G401 (cell line): ENCODE results near the gene CARMIL1. TPM values are rescaled to one million over a fixed set of nuclear protein-coding genes. Genes with fewer than 3 reads are reported as not detected.

Source experiments
- DNase-seq: peaks from one replicate; pipeline ENCODE4 v3.0.0-alpha.2; 2015; ENCODE audit warnings: low spot score
- in situ Hi-C: cut with HindIII; loops from 2 replicates; pipeline ENCODE4 v1.10.0; 2016; ENCODE audit warnings: low sequenced_read_pairs, mixed read lengths
- total RNA-seq: library from RNA; depleted of rRNA; stranded (reverse); fragments of >200 nt; shearing (Covaris generic); gene quantifications from 2 replicates; pipeline ENCODE4 v1.2.3, GENCODE V29; 2014

CARMIL1 gene
- total RNA-seq, 1 experiment from 2014 or later = 0.20 TPM

DNA sequence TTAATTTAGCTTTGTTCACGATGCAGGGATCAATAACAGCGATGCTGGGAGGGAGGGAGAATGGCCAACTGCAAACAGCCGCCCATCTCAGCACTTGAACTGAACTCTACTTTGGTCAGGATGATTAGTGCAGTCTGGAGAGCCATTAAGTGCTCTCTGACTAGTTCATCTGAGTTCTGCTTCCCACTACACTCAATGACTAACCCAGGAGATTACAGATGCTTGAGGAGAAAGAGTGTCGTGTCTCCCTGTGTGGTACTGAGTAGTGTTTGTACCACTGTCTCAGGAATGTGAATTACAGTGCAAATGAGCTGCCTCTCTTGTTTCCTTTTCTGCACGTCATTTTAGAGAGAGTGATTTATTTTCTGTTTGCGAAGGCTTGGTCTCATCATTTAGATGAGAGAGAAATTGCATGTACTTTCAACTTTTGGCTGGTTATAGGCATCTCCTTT, 23.5 kb downstream of the CARMIL1 start:
- DNase-seq = no peak
- in situ Hi-C loops = no loop called here

DNA sequence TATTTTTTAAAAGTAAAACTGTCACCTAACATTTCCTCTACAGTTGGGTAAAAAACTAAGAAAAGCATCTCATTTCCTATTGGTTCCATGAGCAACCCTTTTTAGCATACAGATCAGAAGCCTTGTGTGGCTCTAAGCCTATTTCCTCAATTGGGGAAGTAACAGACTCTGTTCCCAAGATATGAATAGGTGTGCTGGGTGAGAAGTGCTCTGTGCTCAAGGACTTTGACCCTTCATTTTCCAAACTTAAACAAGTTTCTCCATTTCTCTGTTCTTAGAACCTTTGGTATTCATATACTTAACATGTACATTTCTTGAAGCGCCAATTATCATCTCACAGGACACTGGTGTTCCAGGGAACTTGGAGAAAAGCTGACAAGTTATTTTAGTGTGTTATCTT, 24.1 kb downstream of the CARMIL1 start:
- in situ Hi-C loops = no loop called here
- DNase-seq = no peak

DNA sequence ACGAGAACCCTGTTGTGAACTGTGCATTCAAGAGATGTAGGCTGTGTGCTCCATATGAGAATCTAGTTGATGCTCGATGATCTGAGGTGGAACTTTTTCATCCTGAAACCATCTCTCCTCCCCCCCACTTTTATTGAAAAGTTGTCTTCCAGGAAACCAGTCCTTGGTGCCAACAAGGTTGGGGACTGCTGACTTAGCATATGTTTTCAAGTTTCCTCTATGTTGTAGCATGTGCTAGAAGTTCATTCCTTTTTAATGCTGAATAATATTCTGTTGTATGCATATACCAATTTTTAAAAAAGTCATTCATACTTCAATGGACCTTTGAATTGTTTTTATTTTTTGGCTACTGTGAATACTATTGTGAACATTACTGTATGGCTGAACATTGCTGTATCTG, 27.2 kb downstream of the CARMIL1 start:
- in situ Hi-C loops = no loop called here
- DNase-seq = no peak

DNA sequence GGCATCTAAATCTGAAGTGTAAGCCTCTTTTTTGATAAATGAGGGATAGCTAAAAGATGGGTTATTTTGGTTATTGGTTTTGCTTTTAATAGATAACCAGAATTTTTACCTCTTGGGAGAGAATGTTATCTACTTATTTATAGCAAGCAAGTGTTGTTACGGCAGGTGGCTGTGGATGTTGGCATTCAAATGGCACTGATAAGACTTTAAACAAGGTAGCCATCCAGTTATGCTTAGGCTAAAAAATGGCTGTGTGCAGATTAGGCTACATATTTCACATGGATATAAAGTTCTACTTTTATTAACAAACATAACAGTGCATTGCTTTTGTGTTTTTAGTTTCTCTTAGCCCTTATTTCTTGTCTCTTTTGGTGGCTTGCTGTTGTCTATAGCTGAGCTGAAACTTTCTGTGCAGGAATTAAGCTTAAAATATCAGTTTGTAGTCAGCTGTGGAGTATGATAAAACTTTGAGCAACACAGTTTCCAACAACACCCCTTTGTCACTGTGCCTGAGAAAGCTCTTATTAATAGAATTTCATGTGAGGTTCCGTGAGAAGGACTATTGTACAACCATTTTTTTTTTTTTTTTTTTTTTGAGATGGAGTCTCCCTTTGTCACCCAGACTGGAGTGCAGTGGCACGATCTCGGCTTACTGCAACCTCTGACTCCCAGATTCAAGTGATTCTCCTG, 28.8 kb downstream of the CARMIL1 start:
- in situ Hi-C loops = no loop called here
- no peak for DNase-seq

DNA sequence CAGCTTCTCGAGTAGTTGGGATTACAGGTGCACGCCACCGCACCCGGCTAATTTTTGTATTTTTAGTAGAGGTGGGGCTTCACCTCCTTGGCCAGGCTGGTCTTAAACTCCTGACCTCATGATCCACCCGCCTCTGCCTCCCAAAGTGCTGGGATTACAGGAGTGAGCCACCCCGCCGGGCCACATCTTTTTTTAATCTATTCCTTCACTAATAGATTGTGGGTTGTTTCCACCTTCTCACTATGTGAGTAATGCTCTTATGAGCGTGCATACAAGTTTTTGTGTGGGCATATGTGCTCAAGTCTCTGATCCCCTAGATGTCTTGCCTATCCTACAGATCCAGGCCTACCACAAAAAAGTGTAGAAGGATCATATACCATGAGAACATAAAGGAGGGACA, 30.7 kb downstream of the CARMIL1 start:
- in situ Hi-C loops = no loop called here
- no peak for DNase-seq

DNA sequence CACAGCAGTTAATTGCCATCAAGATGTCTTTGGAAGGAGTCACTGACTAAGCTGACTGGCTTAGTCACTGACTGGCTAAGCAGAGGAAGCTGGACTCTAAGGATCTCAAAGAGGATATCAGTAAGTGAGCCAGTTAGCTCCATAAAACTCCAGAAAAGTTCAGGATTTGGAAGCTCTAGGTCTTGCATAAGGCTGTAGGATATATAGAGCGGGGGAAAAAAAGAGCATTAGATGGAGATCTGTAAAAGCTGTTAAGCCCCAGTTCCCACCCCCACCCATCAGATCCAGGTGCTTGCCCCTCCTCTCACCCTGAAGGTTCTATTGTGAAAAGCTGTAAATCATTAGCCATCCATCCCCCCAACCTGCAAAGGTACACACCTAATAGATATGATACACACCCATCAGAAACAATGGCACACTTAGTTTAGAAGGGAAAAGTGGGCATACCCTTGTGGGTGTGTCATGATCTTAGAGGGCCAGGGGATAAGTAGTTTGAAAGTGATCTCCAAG, 32.2 kb downstream of the CARMIL1 start:
- in situ Hi-C loops = no loop called here
- DNase-seq = no peak

DNA sequence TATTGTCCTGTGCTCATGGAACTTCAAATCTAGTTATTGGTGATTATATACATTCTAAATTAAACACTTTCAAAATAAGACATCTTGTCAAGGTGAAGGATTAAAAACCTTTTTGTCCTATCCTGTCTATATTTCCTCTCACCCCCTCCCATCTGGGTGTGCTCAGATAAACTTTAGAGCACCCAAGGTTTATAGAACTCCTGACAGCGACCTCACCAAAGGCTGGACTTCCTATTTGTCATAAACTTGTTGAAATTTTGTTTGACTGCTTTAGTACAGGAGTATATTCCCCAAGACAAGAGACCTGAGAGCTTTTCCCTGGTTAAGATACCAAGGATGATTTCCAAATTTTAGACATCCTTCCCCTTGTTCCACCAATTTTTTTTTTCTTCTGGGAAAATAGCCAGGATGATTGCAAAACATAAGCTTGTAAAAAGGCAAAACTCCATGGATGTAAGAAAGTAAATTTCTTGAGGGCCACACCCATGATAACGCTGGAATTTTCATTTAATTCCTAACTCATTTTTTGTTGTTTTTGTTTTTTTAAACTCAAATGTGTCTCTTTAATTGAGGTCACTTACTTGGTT, 33.0 kb downstream of the CARMIL1 start:
- in situ Hi-C loops = no loop called here
- no peak for DNase-seq

DNA sequence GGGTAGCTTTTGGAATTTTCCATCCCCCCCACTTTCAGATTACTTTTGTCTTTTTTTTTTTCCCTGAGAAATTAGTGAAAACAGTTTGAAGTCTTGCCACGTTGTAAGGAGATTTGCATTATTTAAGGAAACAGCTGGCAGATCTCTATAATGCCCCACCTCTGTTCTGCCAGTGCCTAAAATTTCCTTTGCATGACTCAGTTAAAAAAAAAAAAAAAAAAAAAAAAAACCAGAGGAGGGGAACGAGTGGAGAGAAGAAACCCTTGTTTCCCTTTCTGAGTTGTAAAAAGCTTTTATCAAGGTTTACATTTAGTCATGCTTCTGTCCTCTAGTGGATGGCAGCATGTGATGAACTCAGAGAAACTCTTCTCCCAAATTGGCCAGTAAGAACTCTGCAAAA, 33.5 kb downstream of the CARMIL1 start:
- DNase-seq = no peak
- in situ Hi-C loops = no loop called here

DNA sequence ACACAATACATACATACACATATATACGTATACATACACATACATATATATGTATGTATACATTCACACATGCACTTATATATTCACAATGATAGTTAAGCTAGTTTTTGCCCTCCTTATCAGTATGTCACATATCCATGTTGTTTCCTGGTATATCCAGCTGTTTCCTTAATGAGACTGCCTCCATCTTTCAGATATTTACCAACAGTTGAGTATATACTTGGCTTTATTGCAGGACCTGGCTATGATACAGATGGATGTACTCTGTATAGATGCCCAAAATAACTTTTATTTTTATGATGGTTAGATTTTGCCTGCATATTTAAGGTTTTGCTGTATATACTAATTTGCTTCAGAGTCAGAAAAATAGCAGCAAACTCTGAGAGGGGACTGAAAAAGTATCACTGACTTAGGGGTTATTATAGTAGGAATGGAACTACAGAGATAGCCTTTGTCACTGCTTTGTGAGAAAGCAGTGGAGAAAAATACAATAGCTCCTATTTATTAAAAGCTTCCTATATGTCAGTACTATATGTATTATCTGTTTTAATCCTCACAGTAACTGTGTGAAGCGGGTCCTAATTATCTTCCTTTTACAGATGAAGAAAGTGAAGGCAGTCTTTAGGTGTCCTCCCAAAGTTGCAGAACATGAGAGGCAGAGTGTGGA, 35.5 kb downstream of the CARMIL1 start:
- DNase-seq = no peak
- in situ Hi-C loops = no loop called here

DNA sequence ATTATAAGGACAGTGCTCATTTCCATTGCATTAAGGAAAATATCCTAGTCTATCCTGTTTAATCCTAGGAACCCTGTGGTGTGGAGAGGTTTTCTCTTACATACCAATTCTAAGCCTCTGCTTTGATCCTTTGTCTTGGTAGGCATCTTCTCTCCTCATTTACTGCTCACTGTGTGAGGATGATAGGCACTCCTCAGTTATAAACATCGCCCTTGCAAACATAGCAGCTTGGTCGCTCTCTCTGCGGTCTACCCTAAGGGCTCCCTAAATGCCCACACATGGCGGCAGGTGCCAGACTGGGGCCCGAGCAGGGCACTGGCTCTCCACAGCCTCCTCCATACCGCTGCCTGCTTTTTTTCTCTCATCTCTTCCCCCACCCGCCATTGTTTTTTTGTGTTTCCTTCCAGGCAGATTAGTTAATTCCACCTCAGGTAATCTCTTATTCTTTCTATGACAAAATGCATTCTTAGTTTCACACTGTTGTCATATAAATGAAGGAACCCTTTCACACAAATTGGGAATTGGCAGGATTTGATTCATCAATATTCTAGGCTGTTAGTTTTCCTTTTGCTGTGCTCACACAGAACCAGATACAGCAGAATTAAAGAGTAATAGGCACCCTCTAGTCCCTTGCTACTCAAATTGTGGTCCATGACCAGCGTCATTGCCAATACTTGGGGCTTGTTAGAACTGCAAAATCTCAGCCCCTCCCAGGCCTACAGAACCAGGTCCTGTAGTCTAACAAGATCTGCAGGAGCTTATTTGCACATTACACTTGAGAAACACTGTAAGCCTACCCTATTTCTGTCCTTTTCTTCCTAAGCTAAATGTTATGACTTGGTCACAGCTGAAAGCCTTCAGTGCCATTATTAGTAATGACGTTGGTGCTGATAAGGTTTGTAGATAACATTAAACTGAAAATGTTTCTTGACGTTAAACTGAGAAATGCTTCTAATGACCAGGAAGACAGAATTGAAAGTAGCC, 36.3 kb downstream of the CARMIL1 start:
- DNase-seq = peak; percentile 52
- in situ Hi-C loops = no loop called here

DNA sequence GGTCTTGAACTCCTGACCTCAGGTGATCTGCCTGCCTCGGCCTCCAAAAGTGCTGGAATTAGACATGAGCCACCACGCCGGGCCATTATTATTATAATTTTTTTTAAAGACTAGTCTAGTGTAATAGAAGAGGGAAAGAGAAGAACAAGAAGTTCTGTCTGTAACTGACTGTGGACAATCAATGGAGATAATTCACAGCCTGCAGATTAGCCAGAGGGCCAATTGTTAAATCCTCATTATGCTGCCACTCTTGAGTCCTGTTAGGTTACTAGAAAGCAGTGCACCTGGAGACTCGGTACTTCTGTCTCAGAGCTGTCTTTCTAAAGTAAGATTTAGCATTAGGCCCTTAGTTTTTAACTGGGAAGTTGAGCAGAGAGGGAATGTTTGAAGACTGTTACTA, 37.5 kb downstream of the CARMIL1 start:
- in situ Hi-C loops = no loop called here
- no peak for DNase-seq

DNA sequence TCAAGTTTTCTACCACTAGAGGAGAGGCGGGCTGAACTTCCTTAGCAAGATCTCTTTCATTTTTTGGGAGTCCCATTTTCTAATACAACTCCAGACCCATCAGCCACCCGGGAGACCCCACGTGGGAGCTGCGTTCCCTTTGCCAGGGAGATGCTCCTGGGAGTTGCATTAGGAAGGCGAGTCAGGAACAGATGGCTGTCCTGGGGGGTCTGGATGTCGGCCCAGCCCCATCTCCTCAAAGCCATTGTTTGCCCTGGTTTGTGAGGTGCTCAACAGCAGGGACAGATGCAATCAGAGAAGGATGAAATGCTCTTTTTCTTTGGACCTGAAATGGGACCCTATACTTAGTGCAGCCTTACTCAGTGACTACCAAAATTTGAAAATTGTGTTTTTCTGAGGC, 39.4 kb downstream of the CARMIL1 start:
- in situ Hi-C loops = no loop called here
- DNase-seq = peak; percentile 85

DNA sequence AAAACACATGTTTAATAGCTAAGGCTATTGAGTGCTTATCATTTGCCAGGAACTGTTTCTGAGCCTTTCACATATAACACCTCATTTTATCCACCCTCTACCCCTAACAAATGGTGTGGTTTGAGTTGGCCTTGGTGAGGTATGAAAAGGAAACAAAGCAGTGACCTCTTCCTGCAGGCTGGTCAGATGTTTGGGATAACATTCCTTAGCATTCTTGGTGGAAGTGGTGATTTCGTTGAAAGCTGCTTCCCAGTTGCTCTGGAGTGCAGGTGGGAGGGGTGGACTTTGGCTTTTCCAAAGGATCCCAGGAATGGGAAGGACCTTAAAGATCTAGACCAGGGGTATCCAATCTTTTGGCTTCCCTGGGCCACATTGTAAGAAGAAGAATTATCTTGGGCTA, 41.3 kb downstream of the CARMIL1 start:
- no peak for DNase-seq
- in situ Hi-C loops = no loop called here

DNA sequence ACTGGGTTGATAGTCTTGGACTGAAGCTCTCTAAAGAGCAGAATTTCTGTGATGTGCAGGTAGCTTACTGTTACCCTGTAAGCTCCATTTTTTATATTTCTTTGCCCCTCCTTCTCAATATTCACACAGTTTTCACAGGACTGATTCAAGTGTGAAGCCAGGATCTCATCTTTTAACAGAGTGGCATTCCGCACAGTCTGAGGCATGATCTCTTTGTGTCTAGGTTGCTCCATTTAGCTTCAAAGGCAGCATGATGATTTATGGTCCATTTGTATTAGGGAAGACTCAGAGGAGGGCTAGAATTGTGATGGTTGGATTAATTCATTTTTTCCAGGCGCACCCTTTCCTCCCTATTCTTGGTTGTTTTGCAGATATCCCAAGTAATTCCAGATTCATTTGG, 43.5 kb downstream of the CARMIL1 start:
- in situ Hi-C loops = no loop called here
- DNase-seq = no peak

DNA sequence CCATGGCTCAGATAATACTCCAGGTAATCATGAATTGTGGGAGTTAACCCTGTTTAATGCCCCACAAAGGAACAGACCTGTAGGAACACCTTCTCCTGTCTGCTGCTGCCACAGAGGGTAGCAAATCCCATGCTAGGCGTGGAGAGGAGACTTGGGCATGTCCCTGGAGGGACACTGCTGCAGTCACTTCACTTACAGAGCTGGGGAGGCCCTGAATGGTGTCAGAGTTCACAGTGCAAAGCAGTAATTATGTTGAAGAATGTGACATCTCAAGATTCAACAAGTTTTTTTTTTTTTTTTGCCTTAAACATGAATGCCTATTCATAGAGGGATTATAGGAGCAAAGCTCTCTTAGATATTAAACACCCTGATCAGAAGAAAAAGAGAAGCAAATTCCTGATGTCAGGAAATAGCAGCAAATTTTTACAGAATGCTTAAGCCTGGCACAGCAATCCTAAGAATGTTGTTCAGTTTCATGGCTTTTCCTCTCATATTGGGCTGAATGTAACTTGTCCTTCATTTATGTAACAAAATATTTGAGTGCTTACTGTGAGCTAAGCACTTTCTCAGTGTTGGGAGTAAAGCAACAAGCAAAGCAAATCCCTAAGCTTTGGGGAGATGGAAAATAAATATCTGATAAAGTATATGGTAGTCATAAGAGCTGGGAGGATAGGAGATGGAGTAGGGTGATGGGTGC, 45.0 kb downstream of the CARMIL1 start:
- in situ Hi-C loops = no loop called here
- DNase-seq = no peak

DNA sequence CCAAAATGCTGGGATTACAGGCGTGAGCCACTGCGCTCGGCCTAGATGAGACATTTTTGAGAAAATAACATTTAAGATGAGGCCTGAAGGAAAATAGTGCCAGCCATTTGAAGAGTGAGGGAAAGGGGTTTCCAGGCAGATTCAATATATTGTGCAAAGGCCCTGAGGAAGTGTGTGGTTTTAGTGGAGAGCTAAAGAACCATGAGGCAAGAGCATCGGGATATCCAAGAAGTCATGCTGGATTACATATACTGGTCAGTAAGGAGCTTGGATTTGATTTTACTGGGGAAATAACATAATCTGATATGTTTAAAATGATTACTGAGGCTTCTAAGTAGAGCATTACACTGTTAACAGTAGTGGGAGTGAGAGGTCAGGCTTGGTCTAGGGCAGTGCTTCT, 47.0 kb downstream of the CARMIL1 start:
- DNase-seq = no peak
- in situ Hi-C loops = no loop called here

DNA sequence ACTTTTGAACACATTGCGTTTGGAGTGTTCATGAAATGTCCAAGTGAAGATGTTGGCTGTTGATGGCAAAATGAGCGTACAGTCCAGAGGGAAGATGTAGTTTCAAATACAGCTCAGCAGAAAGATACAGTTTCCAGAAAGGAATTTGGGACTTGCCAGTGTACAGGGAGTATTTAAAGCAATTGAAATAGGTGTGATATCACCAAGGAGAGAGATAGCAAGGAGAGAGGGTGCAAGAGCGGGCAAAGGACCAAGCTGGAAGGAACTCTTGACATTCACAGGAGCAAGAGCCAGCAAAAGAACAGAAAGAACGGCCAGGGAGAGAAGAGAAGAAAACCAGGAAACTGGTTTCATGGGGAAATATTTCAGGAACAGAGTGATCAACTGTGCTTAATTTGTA, 47.8 kb downstream of the CARMIL1 start:
- no peak for DNase-seq
- in situ Hi-C loops = no loop called here

DNA sequence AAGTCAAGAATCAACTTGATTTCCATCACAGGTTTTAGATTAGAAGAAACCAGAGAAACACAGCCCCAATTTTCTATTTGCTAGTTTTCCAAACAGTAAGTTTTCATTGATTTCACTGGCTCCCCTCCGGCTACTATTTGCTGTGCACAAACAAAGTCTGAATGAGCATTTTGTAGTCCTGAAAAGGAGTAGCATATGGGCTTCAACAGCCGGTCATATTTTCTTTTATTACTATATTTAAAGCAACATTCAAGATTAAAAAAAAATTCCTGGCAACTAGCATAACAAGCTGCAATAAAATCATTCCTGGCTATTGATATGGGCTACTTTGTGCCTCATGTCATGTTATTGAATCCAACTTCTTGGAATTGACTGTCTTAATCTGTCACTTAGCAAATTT, 48.3 kb downstream of the CARMIL1 start:
- DNase-seq = peak; percentile 52
- in situ Hi-C loops = no loop called here
